ENCODE measurements around the gene RASD2. TPM values are rescaled to one million over a fixed set of nuclear protein-coding genes. Genes with fewer than 3 reads are reported as not detected.

Gene RASD2
- total RNA-seq, 6 experiments from 2014 or later = not detected

DNA sequence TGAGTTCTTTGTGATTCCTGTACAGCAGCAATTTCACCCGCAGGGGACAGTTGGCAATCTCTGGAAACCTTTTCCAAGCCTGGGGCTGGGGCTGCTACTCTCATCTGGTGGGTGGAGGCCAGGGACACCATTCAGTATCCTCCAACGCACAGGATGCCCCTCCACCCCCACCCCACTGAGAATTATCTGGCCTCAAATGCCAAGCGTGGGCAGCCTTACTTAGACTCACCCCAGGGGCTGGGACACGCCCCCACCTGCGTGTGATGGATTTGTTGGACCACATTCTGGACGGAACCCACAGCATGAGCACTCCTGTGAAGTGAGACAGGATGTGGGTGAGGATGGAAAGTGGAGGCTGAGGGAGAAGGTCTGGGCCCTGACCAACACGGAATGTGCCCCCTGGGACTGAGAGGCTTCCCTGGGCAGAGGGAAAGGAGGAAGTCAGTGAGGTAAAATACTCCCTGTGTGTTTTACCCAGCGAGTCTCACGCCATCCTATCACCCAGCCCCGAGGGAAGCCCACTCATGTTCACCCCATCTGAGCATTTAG lies 13.7 kb downstream of the RASD2 start:
- H3K27me3 Mint-ChIP-seq (ENCODE audit: insufficient read depth) = peaks cover 22% of the 10 kb centered on the region
- TF ChIP-seq, protein P1, sequence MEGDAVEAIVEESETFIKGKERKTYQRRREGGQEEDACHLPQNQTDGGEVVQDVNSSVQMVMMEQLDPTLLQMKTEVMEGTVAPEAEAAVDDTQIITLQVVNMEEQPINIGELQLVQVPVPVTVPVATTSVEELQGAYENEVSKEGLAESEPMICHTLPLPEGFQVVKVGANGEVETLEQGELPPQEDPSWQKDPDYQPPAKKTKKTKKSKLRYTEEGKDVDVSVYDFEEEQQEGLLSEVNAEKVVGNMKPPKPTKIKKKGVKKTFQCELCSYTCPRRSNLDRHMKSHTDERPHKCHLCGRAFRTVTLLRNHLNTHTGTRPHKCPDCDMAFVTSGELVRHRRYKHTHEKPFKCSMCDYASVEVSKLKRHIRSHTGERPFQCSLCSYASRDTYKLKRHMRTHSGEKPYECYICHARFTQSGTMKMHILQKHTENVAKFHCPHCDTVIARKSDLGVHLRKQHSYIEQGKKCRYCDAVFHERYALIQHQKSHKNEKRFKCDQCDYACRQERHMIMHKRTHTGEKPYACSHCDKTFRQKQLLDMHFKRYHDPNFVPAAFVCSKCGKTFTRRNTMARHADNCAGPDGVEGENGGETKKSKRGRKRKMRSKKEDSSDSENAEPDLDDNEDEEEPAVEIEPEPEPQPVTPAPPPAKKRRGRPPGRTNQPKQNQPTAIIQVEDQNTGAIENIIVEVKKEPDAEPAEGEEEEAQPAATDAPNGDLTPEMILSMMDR (IDR thresholded peaks at IDR 0.05) = no peak
- no peaks in the 10 kb centered on the region for H3K9me3 Mint-ChIP-seq
- no peak overlapping the region for H3K27ac Mint-ChIP-seq
- H3K36me3 Mint-ChIP-seq (ENCODE audit: low read depth) = no peaks in the 10 kb centered on the region
- no peak for DNase-seq
- peaks cover 17% of the 10 kb centered on the region for H3K4me1 Mint-ChIP-seq (ENCODE audit: low read depth)
- no peak overlapping the region for H3K4me3 Mint-ChIP-seq

GRCh38 chr22:35555483-35555890 lies 14.9 kb downstream of the RASD2 start:
- H3K4me3 Mint-ChIP-seq = peak overlapping the region; percentile 8; the same call in 1 of the 2 replicates
- peaks cover 17% of the 10 kb centered on the region for H3K4me1 Mint-ChIP-seq (ENCODE audit: low read depth)
- peaks cover 16% of the 10 kb centered on the region for H3K27me3 Mint-ChIP-seq (ENCODE audit: insufficient read depth)
- DNase-seq = peak; percentile 10
- no peak overlapping the region for H3K27ac Mint-ChIP-seq
- H3K9me3 Mint-ChIP-seq = no peaks in the 10 kb centered on the region
- no peaks in the 10 kb centered on the region for H3K36me3 Mint-ChIP-seq (ENCODE audit: low read depth)
- TF ChIP-seq, protein P1 (IDR thresholded peaks at IDR 0.05) = no peak

DNA sequence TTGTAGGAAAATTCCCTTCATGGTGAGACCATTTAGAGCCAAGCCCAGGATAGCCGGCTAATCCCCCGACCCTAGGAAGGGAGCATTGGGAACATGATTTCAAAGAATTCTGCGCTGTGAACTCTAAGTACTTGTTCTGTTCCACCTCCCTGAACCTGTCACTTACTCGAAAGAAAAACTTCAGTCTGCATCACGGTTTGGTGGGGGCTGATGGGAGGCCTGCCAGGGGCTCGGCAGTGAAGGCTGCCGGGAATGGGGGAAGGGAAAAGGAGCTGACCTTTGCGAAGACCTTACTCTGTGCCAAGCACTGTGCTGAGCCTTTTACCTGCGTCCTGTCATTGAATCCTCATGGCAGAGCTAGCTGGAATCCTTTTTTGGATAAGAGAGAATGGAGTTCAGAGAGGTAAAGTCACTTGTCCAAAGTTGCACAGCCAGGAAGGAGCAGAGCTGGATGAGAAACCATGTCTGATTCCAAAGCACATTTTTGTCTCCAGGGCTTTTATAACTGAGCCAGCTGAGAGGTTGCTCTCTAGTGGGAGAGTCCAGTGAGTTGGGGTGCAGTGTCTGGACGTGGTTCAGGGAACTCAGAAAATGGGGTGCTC lies 15.4 kb downstream of the RASD2 start:
- Mint-ChIP-seq H3K4me3 (no peak overlapping the region), H3K36me3 (ENCODE audit: low read depth) (no peaks in the 10 kb centered on the region), H3K27me3 (ENCODE audit: insufficient read depth) (peaks cover 17% of the 10 kb centered on the region), H3K9me3 (no peaks in the 10 kb centered on the region), H3K4me1 (ENCODE audit: low read depth) (peaks cover 22% of the 10 kb centered on the region), H3K27ac (no peak overlapping the region)
- TF ChIP-seq, protein P1 (IDR thresholded peaks at IDR 0.05) = no peak
- no peak for DNase-seq

GRCh38 chr22:35556666-35557065 lies 16.0 kb downstream of the RASD2 start:
- Mint-ChIP-seq H3K36me3 (ENCODE audit: low read depth) (no peaks in the 10 kb centered on the region), H3K27ac (no peak overlapping the region), H3K4me1 (ENCODE audit: low read depth) (peaks cover 29% of the 10 kb centered on the region), H3K9me3 (no peaks in the 10 kb centered on the region), H3K4me3 (no peak overlapping the region), H3K27me3 (ENCODE audit: insufficient read depth) (peaks cover 17% of the 10 kb centered on the region)
- TF ChIP-seq, protein P1 (IDR thresholded peaks at IDR 0.05) = no peak
- DNase-seq = no peak

GRCh38 chr22:35558031-35558430 lies 17.4 kb downstream of the RASD2 start:
- DNase-seq = no peak
- H3K4me3 Mint-ChIP-seq = no peak overlapping the region

More at GRCh38 chr22:35558031-35558430, 17.4 kb downstream of the RASD2 start:
- no peaks in the 10 kb centered on the region for H3K36me3 Mint-ChIP-seq (ENCODE audit: low read depth)
- peaks cover 39% of the 10 kb centered on the region for H3K4me1 Mint-ChIP-seq (ENCODE audit: low read depth)
- TF ChIP-seq, protein P1 (IDR thresholded peaks at IDR 0.05) = no peak
- H3K9me3 Mint-ChIP-seq = no peaks in the 10 kb centered on the region
- peaks cover 17% of the 10 kb centered on the region for H3K27me3 Mint-ChIP-seq (ENCODE audit: insufficient read depth)
- H3K27ac Mint-ChIP-seq = no peak overlapping the region
